WTC11 (cell line): ENCODE results near the gene RBP3. TPM values are rescaled to one million over a fixed set of nuclear protein-coding genes. Genes with fewer than 3 reads are reported as not detected.

Experiments used
- ATAC-seq: fragments of 200-7000 bp; cut with Tn5 transposase; 2 replicates; pipeline ENCODE4 v1.10.0; 2021; ENCODE audit warnings: mild to moderate bottlenecking, moderate library complexity
- CTCF ChIA-PET: fragments of 300-600 bp; sonication (Branson Sonifier 250); formaldehyde crosslinking; loops from one replicate; lab custom pipeline; 2021; ENCODE audit warnings: antibody characterized with exemption; lab: Charles Lee
- POLR2A ChIA-PET: fragments of 350-600 bp; sonication (Branson Sonifier 250); formaldehyde crosslinking; loops from one replicate; lab custom pipeline; 2021; ENCODE audit warnings: antibody characterized with exemption; lab: Charles Lee
- DNase-seq: peaks from one replicate; pipeline ENCODE4 v3.0.0; 2021; ENCODE audit warnings: low spot score
- H3K27ac Mint-ChIP-seq: 2 replicates; pipeline ENCODE4 v1.8.0; 2021; ENCODE audit warnings: mixed read lengths
- H3K27me3 Mint-ChIP-seq: 2 replicates; pipeline ENCODE4 v1.8.0; 2021; ENCODE audit warnings: low read depth, mild to moderate bottlenecking, moderate library complexity, mixed read lengths
- H3K36me3 Mint-ChIP-seq: 2 replicates; pipeline ENCODE4 v1.8.0; 2021; ENCODE audit warnings: mixed read lengths
- H3K4me1 Mint-ChIP-seq: 2 replicates; pipeline ENCODE4 v1.8.0; 2022; ENCODE audit warnings: mixed read lengths
- H3K4me3 Mint-ChIP-seq: 2 replicates; pipeline ENCODE4 v1.8.0; 2021; ENCODE audit warnings: mild to moderate bottlenecking, moderate library complexity, mixed read lengths
- H3K9me3 Mint-ChIP-seq: 2 replicates; pipeline ENCODE4 v1.8.0; 2021; ENCODE audit warnings: mixed read lengths
- FOXP1 ChIP-seq: sonication (generic); formaldehyde crosslinking; IDR thresholded peaks from 2 replicates; pipeline ENCODE4 v1.8.0; 2022; ENCODE audit warnings: missing genetic modification reagents, mild to moderate bottlenecking, moderate library complexity, borderline replicate concordance
- RORB ChIP-seq: fragments of 250-450 bp; sonication (Bioruptor Pico); IDR thresholded peaks from 2 replicates; pipeline ENCODE4 v1.9.0; 2021; ENCODE audit warnings: mild to moderate bottlenecking
- ZNF121 ChIP-seq: sonication (generic); formaldehyde crosslinking; IDR thresholded peaks from 2 replicates; pipeline ENCODE4 v1.8.0; 2023; ENCODE audit warnings: missing genetic modification reagents
- ZNF219 ChIP-seq: sonication (generic); formaldehyde crosslinking; IDR thresholded peaks from 2 replicates; pipeline ENCODE4 v1.8.0; 2023; ENCODE audit warnings: missing genetic modification reagents, mild to moderate bottlenecking, borderline replicate concordance
- ZNF232 ChIP-seq: sonication (generic); formaldehyde crosslinking; IDR thresholded peaks from 2 replicates; pipeline ENCODE4 v1.8.0; 2022; ENCODE audit warnings: mild to moderate bottlenecking, missing genetic modification reagents
- ZNF396 ChIP-seq: fragments of 250-450 bp; sonication (Bioruptor Pico); IDR thresholded peaks from 2 replicates; pipeline ENCODE4 v1.8.0; 2021; ENCODE audit warnings: mild to moderate bottlenecking, moderate library complexity, borderline replicate concordance
- total RNA-seq: library from RNA; stranded (reverse); gene quantifications from 3 replicates; pipeline ENCODE4 v1.2.3, GENCODE V29; 2021
- TF ChIP-seq, protein P1 (sequence below): sonication (generic); formaldehyde crosslinking; IDR thresholded peaks from 2 replicates; pipeline ENCODE4 v1.8.0; 2023; ENCODE audit warnings: missing genetic modification reagents, mild to moderate bottlenecking, borderline replicate concordance
- TF ChIP-seq, protein P2 (sequence below): fragments of 250-450 bp; sonication (Bioruptor Pico); IDR thresholded peaks from 2 replicates; pipeline ENCODE4 v1.9.0; 2021; ENCODE audit warnings: moderate library complexity, mild to moderate bottlenecking, inconsistent platforms, borderline replicate concordance
- TF ChIP-seq, protein P3 (sequence below): sonication (generic); formaldehyde crosslinking; IDR thresholded peaks from 2 replicates; pipeline ENCODE4 v1.8.1; 2023; ENCODE audit warnings: mild to moderate bottlenecking, missing genetic modification reagents
- TF ChIP-seq, protein P4 (sequence below): fragments of 200-600 bp; IDR thresholded peaks from 2 replicates; pipeline ENCODE4 v1.8.0; 2022; ENCODE audit warnings: antibody characterized with exemption

The RBP3 gene
- total RNA-seq, 1 experiment from 2014 or later = not detected

DNA sequence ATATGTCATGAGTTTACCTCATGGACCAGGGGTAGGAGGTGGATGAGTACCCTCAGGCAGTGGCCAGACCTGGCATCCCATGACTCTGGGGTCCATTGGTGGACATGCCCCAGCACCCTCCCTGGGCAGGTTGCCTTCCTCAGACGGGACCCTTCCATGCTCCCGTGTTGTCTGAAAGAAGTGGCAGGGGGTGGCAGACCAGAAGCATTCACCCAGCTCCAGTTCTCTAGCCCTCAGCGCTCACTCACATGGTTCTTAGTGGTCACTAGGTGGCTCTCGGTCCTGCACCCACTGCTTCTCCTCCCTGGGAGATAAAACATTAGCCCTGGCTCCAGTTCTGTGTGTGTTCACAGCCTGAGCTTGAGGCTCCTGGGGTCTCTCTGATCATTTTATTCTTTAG, 6.0 kb downstream of the RBP3 start:
- no peaks in the 10 kb centered on the region for H3K36me3 Mint-ChIP-seq
- TF ChIP-seq ZNF219 (CRISPR knock-in tag) = no peak
- TF ChIP-seq, protein P1, sequence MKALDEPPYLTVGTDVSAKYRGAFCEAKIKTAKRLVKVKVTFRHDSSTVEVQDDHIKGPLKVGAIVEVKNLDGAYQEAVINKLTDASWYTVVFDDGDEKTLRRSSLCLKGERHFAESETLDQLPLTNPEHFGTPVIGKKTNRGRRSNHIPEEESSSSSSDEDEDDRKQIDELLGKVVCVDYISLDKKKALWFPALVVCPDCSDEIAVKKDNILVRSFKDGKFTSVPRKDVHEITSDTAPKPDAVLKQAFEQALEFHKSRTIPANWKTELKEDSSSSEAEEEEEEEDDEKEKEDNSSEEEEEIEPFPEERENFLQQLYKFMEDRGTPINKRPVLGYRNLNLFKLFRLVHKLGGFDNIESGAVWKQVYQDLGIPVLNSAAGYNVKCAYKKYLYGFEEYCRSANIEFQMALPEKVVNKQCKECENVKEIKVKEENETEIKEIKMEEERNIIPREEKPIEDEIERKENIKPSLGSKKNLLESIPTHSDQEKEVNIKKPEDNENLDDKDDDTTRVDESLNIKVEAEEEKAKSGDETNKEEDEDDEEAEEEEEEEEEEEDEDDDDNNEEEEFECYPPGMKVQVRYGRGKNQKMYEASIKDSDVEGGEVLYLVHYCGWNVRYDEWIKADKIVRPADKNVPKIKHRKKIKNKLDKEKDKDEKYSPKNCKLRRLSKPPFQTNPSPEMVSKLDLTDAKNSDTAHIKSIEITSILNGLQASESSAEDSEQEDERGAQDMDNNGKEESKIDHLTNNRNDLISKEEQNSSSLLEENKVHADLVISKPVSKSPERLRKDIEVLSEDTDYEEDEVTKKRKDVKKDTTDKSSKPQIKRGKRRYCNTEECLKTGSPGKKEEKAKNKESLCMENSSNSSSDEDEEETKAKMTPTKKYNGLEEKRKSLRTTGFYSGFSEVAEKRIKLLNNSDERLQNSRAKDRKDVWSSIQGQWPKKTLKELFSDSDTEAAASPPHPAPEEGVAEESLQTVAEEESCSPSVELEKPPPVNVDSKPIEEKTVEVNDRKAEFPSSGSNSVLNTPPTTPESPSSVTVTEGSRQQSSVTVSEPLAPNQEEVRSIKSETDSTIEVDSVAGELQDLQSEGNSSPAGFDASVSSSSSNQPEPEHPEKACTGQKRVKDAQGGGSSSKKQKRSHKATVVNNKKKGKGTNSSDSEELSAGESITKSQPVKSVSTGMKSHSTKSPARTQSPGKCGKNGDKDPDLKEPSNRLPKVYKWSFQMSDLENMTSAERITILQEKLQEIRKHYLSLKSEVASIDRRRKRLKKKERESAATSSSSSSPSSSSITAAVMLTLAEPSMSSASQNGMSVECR = no peak
- TF ChIP-seq ZNF121 (CRISPR knock-in tag) = no peak
- TF ChIP-seq, protein P2, sequence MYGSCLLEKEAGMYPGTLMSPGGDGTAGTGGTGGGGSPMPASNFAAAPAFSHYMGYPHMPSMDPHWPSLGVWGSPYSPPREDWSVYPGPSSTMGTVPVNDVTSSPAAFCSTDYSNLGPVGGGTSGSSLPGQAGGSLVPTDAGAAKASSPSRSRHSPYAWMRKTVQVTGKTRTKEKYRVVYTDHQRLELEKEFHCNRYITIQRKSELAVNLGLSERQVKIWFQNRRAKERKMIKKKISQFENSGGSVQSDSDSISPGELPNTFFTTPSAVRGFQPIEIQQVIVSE = no peak
- TF ChIP-seq ZNF232 (CRISPR knock-in tag) = no peak
- TF ChIP-seq, protein P3, sequence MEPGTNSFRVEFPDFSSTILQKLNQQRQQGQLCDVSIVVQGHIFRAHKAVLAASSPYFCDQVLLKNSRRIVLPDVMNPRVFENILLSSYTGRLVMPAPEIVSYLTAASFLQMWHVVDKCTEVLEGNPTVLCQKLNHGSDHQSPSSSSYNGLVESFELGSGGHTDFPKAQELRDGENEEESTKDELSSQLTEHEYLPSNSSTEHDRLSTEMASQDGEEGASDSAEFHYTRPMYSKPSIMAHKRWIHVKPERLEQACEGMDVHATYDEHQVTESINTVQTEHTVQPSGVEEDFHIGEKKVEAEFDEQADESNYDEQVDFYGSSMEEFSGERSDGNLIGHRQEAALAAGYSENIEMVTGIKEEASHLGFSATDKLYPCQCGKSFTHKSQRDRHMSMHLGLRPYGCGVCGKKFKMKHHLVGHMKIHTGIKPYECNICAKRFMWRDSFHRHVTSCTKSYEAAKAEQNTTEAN (CRISPR knock-in tag) = no peak
- DNase-seq = no peak
- H3K27ac Mint-ChIP-seq = no peak overlapping the region
- CTCF ChIA-PET = interaction anchor here (0.6 to 3.2 kb wide), 4 partner anchors 14 to 36 kb away, joined by 3 to 14 read pairs (median 6); partner anchors contain the start of gene ZNF488
- POLR2A ChIA-PET = no interaction called here
- no peak overlapping the region for H3K4me3 Mint-ChIP-seq
- peak; percentile 45 for ATAC-seq
- H3K27me3 Mint-ChIP-seq = no peaks in the 10 kb centered on the region
- H3K9me3 Mint-ChIP-seq = no peaks in the 10 kb centered on the region
- no peaks in the 10 kb centered on the region for H3K4me1 Mint-ChIP-seq

DNA sequence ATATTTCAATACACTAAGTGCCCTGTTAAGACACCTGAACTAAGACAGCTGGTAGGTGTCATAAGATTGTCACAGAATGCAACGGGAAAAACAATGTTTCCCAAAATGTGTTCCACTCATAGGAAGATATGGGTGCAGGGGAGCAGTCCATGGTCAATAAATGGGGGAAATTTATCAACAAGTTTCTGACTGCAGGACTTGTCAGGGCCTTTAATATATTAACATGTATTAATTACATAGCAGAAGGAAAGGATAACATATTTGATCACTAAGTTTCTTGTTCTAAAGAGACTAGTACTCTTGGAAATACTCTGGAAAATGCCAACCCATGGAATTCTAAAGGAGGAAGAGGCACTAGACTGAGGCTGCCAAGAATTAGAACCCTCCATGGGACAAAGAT, 6.7 kb downstream of the RBP3 start:
- TF ChIP-seq, protein P4, sequence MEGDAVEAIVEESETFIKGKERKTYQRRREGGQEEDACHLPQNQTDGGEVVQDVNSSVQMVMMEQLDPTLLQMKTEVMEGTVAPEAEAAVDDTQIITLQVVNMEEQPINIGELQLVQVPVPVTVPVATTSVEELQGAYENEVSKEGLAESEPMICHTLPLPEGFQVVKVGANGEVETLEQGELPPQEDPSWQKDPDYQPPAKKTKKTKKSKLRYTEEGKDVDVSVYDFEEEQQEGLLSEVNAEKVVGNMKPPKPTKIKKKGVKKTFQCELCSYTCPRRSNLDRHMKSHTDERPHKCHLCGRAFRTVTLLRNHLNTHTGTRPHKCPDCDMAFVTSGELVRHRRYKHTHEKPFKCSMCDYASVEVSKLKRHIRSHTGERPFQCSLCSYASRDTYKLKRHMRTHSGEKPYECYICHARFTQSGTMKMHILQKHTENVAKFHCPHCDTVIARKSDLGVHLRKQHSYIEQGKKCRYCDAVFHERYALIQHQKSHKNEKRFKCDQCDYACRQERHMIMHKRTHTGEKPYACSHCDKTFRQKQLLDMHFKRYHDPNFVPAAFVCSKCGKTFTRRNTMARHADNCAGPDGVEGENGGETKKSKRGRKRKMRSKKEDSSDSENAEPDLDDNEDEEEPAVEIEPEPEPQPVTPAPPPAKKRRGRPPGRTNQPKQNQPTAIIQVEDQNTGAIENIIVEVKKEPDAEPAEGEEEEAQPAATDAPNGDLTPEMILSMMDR = no peak
- TF ChIP-seq FOXP1 (no peak), ZNF396 (CRISPR knock-in tag) (no peak), RORB (CRISPR knock-in tag) (no peak)
- TF ChIP-seq, protein P1 = no peak
- TF ChIP-seq, all 79 proteins: peak for 0
- H3K27me3 Mint-ChIP-seq = no peaks in the 10 kb centered on the region
- ATAC-seq = no peak
- H3K27ac Mint-ChIP-seq = no peak overlapping the region
- no peaks in the 10 kb centered on the region for H3K4me1 Mint-ChIP-seq
- no peak overlapping the region for H3K4me3 Mint-ChIP-seq
- ChIA-PET CTCF (interaction anchor here (0.6 to 1.3 kb wide), 2 partner anchors 30 to 36 kb away, joined by 3 to 9 read pairs; partner anchors contain the start of gene ZNF488), POLR2A (no interaction called here)
- H3K9me3 Mint-ChIP-seq = no peaks in the 10 kb centered on the region
- H3K36me3 Mint-ChIP-seq = no peaks in the 10 kb centered on the region
- no peak for DNase-seq
